HepG2 (cell line): ENCODE data around the gene EIF6. TPM values are rescaled to one million over a fixed set of nuclear protein-coding genes. Genes with fewer than 3 reads are reported as not detected.

Experiments used
- ARNT2 ChIP-seq: sonication (generic); formaldehyde crosslinking; IDR thresholded peaks from 2 replicates; pipeline ENCODE4 v1.8.0; 2022; ENCODE audit warnings: mild to moderate bottlenecking, low read depth, missing genetic modification reagents, moderate library complexity
- ATAD3A ChIP-seq: sonication (generic); formaldehyde crosslinking; IDR thresholded peaks from 2 replicates; pipeline ENCODE4 v1.4.0; 2020; ENCODE audit warnings: missing genetic modification reagents
- CSRNP1 ChIP-seq: sonication (generic); formaldehyde crosslinking; IDR thresholded peaks from 2 replicates; pipeline ENCODE4 v1.8.1; 2023; ENCODE audit warnings: mild to moderate bottlenecking, missing genetic modification reagents
- FOXK2 ChIP-seq: fragments of 450-650 bp; IDR thresholded peaks from 2 replicates; pipeline ENCODE4 v1.6.1; 2016
- GPBP1L1 ChIP-seq: sonication (generic); formaldehyde crosslinking; IDR thresholded peaks from 2 replicates; pipeline ENCODE4 v1.5.0; 2020; ENCODE audit warnings: mild to moderate bottlenecking, missing genetic modification reagents
- PHF21A ChIP-seq: sonication (generic); formaldehyde crosslinking; IDR thresholded peaks from 2 replicates; pipeline ENCODE4 v1.5.0; 2020; ENCODE audit warnings: mild to moderate bottlenecking, missing genetic modification reagents
- RCOR2 ChIP-seq: IDR thresholded peaks from 2 replicates; pipeline ENCODE4 v1.6.1; 2016; ENCODE audit warnings: missing biosample characterization, missing genetic modification reagents
- SKIL ChIP-seq: sonication (generic); formaldehyde crosslinking; IDR thresholded peaks from 2 replicates; pipeline ENCODE4 v1.8.0; 2022; ENCODE audit warnings: missing genetic modification reagents, mild to moderate bottlenecking, moderate library complexity, borderline replicate concordance
- SP1 ChIP-seq, 2 experiments: fragments of 450-650 bp in 1 of 2; sonication (generic) in 1 of 2; formaldehyde crosslinking in 1 of 2; IDR thresholded peaks; 2 replicates each; pipeline versions ENCODE4 v1.4.0 to v1.6.1; 2016 to 2020; ENCODE audit warnings: missing genetic modification reagents in 1 of 2
- TCF7L2 ChIP-seq: IDR thresholded peaks from 2 replicates; pipeline ENCODE4 v1.6.1; 2011; ENCODE audit warnings: mild to moderate bottlenecking, low read depth, low read length, moderate library complexity
- U2AF2 ChIP-seq: fragments of 200-400 bp; formaldehyde crosslinking; IDR thresholded peaks from 2 replicates; pipeline ENCODE4 v1.6.1; 2017; ENCODE audit warnings: low read depth, mild to moderate bottlenecking, low read length
- ZNF296 ChIP-seq: sonication (generic); formaldehyde crosslinking; conservative IDR thresholded peaks from 2 replicates; pipeline ENCODE4 v1.5.0; 2020; ENCODE audit warnings: mild to moderate bottlenecking, missing genetic modification reagents
- ZNF451 ChIP-seq: sonication (generic); formaldehyde crosslinking; IDR thresholded peaks from 2 replicates; pipeline ENCODE4 v1.5.0; 2020; ENCODE audit warnings: mild to moderate bottlenecking, missing genetic modification reagents
- ZNF598 ChIP-seq: sonication (generic); formaldehyde crosslinking; IDR thresholded peaks from 2 replicates; pipeline ENCODE4 v1.5.1; 2020; ENCODE audit warnings: mild to moderate bottlenecking, missing genetic modification reagents, borderline replicate concordance
- ZNF776 ChIP-seq: sonication (generic); formaldehyde crosslinking; IDR thresholded peaks from 2 replicates; pipeline ENCODE4 v1.4.0; 2020; ENCODE audit warnings: mild to moderate bottlenecking, missing genetic modification reagents
- polyA plus RNA-seq, 8 experiments: library from polyadenylated mRNA; depleted of rRNA in 3 of 8; stranded (reverse) in 7 of 8; unstranded in 1 of 8; fragments of >200 nt; fragmentation: Illumina TruSeq in 4 of 8; extraction: Trizol in 4 of 8; gene quantifications; 2 replicates each; pipeline versions ENCODE4 v1.2.1 to v1.2.3, GENCODE V29; 2011 to 2016; ENCODE audit warnings: low read depth in 4 of 8, missing spikeins in 1 of 8, mixed read lengths in 1 of 8; ENCODE audit not compliant: insufficient read depth in 1 of 8
- total RNA-seq, 5 experiments: library from RNA; depleted of rRNA; stranded (reverse); fragments of >200 nt; fragmentation: Illumina TruSeq; extraction: Trizol; gene quantifications; 2 replicates each; pipeline ENCODE4 v1.2.3, GENCODE V29; 2016; ENCODE audit warnings: low read depth in 1 of 5
- TF ChIP-seq, protein P1 (sequence below), 2 experiments: IDR thresholded peaks; 2 replicates each; pipeline ENCODE4 v1.6.1; 2011 to 2012; ENCODE audit warnings: low read length in 2 of 2, borderline replicate concordance in 1 of 2, low read depth in 1 of 2, mild to moderate bottlenecking in 1 of 2, moderate library complexity in 1 of 2
- TF ChIP-seq, protein P2 (sequence below): sonication (generic); formaldehyde crosslinking; IDR thresholded peaks from 2 replicates; pipeline ENCODE4 v1.5.1; 2020; ENCODE audit warnings: missing genetic modification reagents, mild to moderate bottlenecking, borderline replicate concordance

The EIF6 gene
- total and polyA plus RNA-seq, 2 of the 13 experiments (the other 11 are each of a cell fraction or from before 2014, with no cell fraction given), result 462 to 466 TPM

DNA sequence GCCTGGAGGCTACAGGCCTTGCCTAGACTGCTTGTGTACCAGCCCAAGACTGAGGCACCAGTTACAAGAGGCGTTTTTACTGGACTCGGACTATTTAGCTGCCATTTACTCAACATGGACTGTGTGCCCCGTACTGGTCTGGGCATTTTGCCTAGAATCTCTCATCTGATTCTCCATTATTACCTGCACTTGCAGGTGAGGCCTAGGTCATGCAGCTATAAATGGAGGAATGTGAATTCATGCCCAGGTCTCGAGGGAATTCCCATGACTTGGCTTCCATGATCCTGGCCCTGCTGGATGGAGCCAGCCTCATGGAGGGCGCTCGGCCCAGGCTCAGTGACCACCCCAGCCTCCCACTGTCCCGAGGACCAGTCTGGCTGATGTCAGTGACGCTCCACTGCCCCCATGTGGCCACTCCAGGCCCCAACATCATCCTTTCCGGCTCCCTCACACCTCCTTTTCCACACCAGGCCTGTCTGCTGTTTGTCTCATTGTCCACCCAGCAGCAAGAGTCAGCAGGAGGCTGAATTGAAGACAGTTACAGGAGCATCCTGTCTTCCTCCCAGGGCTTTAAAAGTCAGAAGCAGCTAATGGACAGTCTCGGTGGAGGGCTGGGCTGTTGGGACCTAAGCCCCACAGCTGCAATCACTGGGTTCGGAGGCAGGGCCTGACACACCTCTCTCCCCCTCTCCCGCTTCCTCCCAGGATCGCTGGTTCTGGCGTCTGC is 15.4 kb downstream of the EIF6 start (continued):
- TF ChIP-seq SP1 (IDR thresholded peaks at IDR 0.05), result no peak
- no peak for TF ChIP-seq SP1 (CRISPR knock-in tag; IDR thresholded peaks at IDR 0.05)
- TF ChIP-seq U2AF2, result no peak
- TF ChIP-seq TCF7L2, result no peak
- TF ChIP-seq ZNF296, result no peak
- TF ChIP-seq ZNF598 (CRISPR knock-in tag), result peak; percentile 80; the same call in 1 of the 2 replicates
- TF ChIP-seq ATAD3A (CRISPR knock-in tag), result no peak
- no peak for TF ChIP-seq FOXK2
- no peak for TF ChIP-seq GPBP1L1 (CRISPR knock-in tag)
- TF ChIP-seq SKIL (CRISPR knock-in tag), result no peak
- TF ChIP-seq CSRNP1, result no peak
- TF ChIP-seq, protein P1, sequence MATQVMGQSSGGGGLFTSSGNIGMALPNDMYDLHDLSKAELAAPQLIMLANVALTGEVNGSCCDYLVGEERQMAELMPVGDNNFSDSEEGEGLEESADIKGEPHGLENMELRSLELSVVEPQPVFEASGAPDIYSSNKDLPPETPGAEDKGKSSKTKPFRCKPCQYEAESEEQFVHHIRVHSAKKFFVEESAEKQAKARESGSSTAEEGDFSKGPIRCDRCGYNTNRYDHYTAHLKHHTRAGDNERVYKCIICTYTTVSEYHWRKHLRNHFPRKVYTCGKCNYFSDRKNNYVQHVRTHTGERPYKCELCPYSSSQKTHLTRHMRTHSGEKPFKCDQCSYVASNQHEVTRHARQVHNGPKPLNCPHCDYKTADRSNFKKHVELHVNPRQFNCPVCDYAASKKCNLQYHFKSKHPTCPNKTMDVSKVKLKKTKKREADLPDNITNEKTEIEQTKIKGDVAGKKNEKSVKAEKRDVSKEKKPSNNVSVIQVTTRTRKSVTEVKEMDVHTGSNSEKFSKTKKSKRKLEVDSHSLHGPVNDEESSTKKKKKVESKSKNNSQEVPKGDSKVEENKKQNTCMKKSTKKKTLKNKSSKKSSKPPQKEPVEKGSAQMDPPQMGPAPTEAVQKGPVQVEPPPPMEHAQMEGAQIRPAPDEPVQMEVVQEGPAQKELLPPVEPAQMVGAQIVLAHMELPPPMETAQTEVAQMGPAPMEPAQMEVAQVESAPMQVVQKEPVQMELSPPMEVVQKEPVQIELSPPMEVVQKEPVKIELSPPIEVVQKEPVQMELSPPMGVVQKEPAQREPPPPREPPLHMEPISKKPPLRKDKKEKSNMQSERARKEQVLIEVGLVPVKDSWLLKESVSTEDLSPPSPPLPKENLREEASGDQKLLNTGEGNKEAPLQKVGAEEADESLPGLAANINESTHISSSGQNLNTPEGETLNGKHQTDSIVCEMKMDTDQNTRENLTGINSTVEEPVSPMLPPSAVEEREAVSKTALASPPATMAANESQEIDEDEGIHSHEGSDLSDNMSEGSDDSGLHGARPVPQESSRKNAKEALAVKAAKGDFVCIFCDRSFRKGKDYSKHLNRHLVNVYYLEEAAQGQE (IDR thresholded peaks at IDR 0.05; ENCODE audit: borderline replicate concordance in 1 of 2, low read depth in 1 of 2, low read length in 2 of 2), result no peak
- TF ChIP-seq, protein P2, sequence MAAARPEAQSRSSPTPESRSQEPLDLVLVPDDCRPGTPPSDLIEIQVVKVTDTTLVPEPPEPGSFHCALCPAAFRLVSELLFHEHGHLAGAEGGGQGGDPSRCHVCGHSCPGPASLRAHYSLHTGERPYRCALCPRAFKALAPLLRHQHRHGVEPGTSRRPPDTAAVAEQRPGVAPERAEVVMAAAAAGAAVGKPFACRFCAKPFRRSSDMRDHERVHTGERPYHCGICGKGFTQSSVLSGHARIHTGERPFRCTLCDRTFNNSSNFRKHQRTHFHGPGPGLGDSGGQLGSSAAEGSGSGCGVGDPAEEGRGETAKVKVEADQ (CRISPR knock-in tag), result no peak
- no peak for TF ChIP-seq ZNF451 (CRISPR knock-in tag)
- no peak for TF ChIP-seq ARNT2 (CRISPR knock-in tag)
- TF ChIP-seq RCOR2 (CRISPR knock-in tag), result no peak
- no peak; the same call in 1 of the 2 replicates for TF ChIP-seq PHF21A (CRISPR knock-in tag)
- TF ChIP-seq ZNF776, result 0 out of 2 replicates have a peak, but pooled peaks have one; percentile 23
